Hematopoietic multipotent progenitor cell treated with erythropoietin and hydrocortisone succinate and interleukin-3 and kit ligand, for 6 days (in vitro differentiated cells): Measurements from ENCODE around the gene ITGAD.

ENCODE experiments used
- DNase-seq: peaks from one replicate; pipeline ENCODE4 v3.0.0-alpha.2; 2015

Gene ITGAD

DNA sequence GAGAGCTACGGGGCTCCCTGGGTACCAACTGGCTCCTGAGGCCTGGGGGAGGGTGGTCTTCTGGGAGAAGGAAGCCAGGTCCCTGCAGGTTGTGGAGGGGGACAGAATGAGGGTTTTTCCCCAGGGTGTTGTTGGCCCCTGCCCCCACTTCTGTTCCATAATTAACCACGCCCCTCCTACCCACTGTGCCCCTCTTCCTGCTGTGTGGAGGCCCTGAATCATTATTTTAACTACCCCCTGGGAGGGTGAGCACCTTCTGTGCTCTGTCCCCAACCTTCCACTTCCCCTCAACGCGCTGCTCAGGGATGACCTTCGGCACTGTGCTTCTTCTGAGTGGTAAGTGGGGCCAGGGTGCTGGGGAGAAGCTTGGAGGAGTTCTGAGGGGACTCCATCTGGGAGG, at the start of gene ITGAD:
Gene ITGAD (plus strand): TSS at position 280 of the 400 bp plus-strand sequence. CDS start 26 bp downstream, at position 306.
- DNase-seq: no peak

DNA sequence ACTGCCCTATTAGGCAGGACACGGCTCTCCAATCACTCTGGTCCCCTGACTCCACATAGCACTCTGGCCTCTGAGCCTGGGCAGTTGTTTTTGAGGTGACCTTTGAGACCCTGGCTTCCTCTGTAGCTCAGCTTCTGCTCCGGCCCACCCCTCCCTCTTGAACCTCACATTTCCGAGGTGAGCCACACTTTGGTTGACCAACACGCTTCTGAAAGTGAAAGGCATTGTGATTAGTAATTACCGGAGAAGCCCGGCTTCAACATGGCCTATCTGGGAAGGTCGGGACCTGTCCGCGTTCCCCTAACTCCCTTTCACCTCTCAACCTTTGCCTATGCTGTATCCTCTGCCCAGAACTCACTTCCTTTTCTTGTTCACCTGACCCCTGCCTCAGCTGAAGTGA, 48.4 kb upstream of the ITGAD start:
- DNase-seq: no peak

DNA sequence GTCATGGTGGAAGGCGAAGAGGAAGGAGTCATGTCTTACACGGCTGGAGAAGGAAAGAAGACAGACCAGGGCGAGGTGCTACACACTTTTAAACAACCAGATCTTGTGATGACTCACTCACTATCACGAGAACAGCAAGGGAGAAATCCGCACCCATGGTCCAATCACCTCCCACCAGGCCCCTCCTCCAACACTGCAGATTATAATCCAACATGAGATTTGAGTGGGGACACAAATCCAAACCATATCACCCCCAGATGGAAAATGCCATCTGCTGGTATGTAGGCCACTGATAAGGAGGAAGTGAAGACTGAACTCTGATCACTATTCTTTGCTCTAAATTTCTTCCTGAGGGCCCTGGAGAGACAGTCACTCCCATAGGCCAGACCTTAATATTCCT, 45.7 kb upstream of the ITGAD start:
- no peak for DNase-seq

DNA sequence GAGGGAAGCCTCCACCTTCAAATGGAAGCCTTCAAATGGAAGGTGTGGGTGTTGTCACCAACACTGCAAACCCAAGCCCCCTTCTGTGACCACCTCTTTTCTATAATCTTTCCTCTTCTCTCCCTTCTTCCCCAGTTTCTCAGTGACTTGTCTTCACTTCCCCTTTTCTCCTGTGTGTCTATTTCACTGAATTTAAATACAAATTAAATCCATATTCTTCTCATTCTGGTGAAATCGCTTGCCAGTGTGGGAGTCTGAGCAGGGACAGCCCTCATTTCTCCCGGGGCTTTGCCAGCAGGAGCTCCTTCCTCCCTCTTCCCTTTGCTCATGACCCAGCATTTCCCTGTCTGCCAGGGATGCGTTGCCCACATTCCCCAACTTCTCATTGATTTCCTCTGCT, 44.6 kb upstream of the ITGAD start:
- no peak for DNase-seq

DNA sequence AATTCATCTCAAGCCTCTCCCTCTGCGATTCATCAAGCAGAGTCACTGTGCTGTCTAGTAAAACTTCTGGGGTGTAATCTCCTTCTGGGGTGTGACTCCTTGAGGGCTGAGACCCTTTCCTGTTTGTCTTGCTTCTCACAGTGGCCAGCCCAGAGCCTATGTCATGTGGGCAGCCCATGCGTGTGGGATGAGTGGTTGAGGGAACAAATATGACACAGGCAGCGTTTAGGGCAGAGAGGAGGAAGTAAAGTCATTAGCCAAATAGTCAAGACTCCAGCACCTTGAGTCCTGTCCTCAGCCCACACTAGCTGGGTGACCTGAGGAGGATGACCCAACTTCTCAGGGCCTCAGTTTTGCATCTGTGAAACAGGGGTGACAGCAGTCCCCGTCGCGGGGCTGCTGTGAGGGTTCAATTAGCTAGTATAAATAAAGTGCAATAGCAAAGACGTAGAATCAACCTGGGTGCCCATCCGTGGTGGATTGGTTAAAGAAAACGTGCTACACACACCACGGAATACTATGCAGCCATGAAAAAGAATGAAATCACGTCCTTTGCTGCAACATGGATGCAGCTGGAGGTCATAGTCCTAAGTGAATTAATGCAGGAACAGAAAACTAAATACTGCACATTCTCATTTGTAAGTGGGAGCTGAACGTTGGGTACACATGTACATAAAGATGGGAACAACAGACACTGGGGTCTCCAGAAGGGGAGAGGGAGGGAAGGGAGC, 42.7 kb upstream of the ITGAD start:
- no peak for DNase-seq

DNA sequence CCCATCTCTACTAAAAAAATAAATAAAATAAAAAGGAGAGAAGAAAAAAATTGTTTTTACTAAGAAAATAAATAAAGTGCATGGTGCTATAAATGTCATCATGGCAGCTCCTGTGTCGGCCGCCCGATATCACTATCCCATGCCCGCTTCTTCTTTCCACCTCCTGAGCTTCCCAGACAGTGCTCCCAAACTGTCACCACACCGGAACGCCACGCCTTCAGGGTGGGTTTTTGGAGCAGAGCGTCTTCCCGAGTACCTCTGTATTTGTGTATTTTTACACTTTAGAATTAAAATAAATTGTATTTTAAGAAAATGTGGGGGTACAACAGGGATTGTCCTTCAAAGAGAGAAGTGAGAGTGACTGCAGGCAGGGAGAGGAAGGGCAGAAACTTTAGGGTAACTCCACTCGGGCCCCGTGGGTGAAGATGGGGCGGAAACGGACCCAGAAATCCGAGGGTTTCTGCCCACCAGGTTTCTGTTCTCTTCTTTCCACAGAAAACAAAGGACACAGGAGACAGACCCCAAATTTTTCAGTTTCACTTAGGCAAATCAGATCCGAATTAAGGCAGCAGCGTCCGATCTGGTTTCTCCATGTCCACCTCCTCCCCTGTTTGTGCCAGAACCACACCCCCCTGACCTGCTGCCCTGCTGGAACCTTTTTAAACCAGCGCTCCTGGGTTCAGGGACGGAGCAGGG, 41.7 kb upstream of the ITGAD start:
- DNase-seq: no peak

DNA sequence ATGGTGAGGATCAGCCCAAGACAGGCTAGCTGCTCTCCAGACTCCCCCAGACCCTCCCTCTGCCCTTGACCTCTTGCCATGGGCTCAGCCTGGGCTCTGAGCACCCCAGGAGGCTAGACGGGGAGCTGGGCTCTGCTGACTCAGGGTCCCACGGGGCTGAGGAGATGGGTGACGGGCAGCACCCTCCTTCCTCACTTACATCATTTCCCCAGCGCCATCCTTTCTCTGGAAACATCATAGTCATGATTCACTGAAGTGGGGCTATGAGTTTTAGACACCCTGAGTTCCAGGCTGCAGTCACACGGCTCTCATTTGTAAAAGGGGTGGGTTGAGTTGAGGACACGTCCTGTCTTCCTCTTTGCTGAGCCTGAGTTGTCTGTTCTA, 41.2 kb upstream of the ITGAD start:
- no peak for DNase-seq

DNA sequence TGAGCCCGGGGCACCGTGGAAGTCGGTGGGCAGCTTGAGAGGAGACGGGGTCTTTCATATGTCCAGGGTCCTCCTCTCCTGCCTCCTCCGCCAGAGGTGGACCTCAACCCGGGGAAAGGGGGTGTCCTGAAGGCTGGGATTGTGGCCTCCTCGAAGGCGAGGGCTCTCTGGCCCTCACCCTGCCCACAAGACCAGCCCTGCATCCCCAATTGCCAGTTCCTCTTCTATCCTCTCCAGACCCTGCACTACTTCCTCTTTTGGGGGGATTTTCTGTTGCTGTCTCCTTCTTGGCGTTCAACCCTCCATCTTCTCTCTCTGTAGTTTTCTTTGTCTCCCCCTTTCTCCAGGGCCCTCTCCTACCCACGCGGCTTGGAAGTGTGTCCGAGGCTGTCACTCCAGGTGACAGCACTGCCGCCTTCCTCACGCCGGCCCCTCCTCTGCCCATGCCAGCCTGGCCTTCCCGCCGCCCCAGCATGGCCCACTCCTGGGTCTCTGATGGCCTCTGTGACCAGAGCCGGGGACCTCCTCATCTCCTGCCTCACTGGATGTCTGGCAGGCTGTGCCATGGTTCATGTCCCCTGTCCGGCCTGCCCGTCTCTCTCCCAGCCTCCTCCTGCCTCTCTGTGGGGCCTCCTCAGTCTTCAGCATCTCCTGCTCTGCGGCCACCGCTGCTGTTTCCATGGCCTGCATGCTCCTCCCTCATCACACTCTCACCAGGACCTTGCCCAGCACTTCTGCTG, 40.6 kb upstream of the ITGAD start:
- DNase-seq: peak; percentile 66

DNA sequence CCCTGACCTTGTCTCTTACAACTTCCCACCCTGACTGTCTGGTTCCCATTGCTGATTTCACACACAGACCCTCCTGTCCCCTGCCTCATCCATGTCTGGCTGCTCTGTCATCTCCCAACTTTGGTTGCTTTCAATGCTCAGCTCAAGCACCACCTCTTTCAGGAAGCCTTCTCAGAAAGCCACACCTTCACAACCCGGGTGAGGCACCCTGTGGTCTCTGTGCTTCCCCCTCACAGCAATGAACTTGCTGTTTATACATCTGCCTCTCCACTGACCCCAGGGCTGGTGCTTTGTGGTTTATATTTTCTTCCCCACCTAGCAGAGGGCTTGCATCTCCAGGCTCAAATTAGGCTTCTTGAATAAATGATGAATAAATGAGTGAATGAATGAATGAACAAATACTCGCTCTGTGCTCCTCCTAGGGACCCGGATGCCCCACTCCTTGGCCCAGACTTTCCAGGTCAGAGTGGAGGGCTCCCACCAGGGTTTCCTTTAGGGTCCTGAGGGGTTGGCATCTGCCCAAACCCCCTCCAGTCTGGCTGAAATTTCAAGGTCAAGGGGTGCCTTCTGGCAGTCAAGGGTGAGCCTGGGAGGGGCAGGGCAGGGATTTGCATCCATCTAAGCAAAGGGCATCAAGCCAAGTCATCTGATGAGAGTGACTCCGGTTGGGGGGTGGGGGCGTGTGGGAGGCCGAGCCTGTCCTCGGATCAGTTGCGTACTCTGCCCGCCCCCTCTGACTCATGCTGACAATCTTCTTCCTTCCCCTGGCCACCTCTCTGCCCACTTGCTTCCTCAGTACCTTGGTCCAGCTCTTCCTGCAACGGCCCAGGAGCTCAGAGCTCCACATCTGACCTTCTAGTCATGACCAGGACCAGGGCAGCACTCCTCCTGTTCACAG, 38.5 kb upstream of the ITGAD start, which contains the start of gene ITGAX:
Gene ITGAX (plus strand): TSS at position 783 of the 898 bp plus-strand sequence. CDS start 79 bp downstream, at position 862.
- peak; percentile 67 for DNase-seq

DNA sequence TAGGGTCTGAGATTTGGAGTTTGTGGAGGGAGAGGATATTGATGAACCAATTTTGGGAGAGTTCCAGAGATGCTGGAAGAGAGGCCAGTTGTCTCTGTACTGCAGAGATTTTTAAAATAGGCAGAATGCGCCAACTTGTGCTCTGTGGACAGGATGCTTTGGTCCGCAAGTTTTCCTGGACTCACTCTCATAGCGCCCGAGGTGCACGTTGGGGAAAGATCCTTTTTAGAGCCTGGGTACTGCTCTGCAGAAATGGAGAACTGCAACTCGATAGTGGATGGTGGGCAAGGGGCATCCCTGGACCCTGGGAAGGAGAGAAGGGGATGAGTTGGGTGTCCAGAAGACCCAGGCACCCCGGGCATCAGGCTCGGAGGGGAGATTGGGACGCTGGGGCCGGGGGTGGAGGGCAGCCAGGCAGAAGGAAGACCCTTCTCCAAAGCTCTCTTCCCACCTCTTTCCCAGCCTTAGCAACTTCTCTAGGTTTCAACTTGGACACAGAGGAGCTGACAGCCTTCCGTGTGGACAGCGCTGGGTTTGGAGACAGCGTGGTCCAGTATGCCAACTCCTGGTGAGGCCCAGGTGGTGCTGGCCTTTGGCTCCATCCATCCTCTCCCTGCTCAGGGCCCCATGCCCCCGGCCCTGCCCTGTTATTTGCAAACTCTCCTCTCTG, 37.6 kb upstream of the ITGAD start:
- DNase-seq: no peak

DNA sequence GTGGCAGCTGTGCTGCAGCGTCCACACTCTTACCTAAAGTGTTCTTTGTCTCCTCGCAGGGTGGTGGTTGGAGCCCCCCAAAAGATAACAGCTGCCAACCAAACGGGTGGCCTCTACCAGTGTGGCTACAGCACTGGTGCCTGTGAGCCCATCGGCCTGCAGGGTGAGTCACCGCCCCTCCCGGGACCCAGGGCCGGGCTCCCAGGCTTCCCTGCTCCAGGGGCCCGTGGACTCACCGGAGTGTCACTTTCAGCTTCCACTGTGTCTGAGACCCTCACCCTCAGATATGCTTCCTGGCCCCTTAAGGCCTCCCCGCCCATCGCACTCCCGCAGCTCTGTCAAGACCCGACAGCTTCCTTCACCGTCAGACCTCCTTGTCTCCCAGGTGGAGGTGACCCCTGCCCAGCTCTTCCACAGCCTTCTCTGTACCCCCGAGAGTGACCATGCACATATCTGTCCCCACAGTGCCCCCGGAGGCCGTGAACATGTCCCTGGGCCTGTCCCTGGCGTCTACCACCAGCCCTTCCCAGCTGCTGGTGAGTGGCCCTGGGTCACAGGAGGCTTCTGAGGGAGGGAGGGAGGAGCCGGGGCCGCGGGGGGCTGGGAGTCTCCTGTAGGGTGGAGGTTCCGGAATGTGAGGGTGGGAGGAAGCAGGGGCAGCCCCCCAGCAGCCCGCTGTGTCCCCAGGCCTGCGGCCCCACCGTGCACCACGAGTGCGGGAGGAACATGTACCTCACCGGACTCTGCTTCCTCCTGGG, 36.4 kb upstream of the ITGAD start:
- no peak for DNase-seq

DNA sequence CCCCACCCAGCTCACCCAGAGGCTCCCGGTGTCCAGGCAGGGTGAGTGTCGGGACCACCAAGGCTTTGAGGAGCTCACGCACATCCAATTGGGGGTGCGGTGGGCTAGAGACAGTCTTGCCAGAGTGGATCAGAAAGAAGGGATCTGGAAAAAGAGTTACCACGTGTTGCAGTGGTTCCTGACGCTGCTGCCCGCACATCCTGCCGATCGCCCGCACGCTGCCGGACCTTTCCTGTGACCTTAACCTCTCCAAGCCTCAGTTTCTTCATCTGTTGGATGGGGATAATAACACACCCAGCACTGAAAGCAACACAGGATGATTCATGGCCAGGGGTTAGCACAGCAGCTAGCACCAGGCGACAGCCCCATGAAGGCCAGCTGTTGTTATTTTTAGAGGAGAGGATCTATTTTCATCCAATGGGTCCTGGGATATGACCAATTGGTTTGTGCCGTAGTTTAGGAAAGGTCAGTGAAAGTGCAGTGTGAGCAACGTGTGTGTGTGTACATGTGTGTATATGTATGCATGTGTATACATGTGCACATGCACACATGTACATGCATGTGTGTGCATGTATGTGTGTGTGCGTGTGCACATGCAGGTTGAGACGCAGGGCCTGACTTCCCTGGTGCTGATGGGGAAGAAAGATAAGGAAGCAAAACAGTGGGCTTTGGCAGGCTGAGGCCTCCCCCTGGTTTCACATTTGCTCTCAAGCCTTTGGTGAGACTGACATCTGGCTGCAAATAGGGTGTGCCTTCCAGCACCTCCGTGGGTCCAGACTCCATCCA, 35.6 kb upstream of the ITGAD start:
- DNase-seq: no peak

DNA sequence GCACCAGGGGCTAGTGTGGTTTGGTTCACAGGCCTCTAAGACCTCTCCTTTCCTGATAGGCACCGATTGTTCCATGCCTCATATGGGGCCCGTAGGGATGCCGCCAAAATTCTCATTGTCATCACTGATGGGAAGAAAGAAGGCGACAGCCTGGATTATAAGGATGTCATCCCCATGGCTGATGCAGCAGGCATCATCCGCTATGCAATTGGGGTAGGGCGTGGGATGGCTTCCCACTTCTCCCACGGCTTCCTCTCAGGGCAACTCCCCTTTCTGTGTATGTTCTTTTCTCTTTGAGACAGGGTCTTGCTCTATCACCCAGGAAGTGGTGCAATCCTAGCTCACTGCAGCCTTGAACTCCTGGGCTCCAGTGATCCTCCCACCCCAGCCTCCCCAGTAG, 32.9 kb upstream of the ITGAD start:
- no peak for DNase-seq

DNA sequence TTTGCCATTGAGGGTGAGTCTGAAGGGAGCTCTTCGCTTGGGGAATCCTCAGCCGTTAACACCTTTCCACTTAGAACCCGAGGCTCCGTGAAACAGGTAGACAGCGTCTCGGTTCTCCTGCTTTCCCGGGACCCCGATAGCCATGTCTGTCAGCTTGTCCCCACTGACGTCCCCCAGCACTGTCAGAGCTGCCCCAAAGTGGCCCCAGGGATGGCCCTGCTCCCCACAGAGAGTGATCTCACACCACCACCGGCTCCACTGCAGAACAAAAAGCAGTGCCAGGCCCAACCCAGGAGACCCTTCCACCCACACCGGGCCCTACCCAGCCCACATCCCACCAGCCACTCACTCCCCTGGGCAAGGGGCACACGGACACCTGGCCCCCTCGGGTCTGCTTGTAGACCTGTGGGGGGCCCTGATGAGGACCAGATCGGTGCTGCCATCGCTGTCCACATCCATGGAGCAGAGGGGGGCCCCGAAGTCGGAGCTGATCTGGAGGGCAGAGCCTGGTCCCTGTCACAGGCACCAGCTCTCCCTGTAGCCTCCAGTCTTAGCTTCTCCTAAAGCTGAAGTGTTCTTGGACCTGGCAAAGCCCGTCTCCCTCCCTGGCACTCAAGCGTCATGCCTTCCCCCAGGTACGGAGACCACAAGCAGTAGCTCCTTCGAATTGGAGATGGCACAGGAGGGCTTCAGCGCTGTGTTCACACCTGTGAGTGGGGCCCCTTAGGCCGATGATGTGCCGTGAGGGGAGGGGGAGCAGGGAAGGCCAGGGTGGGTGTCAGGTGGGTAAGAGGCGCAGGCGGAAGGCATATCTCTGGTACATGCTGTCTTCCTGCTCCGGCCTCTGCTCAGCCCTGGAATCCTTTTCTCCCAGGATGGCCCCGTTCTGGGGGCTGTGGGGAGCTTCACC, 31.7 kb upstream of the ITGAD start:
- DNase-seq: no peak

DNA sequence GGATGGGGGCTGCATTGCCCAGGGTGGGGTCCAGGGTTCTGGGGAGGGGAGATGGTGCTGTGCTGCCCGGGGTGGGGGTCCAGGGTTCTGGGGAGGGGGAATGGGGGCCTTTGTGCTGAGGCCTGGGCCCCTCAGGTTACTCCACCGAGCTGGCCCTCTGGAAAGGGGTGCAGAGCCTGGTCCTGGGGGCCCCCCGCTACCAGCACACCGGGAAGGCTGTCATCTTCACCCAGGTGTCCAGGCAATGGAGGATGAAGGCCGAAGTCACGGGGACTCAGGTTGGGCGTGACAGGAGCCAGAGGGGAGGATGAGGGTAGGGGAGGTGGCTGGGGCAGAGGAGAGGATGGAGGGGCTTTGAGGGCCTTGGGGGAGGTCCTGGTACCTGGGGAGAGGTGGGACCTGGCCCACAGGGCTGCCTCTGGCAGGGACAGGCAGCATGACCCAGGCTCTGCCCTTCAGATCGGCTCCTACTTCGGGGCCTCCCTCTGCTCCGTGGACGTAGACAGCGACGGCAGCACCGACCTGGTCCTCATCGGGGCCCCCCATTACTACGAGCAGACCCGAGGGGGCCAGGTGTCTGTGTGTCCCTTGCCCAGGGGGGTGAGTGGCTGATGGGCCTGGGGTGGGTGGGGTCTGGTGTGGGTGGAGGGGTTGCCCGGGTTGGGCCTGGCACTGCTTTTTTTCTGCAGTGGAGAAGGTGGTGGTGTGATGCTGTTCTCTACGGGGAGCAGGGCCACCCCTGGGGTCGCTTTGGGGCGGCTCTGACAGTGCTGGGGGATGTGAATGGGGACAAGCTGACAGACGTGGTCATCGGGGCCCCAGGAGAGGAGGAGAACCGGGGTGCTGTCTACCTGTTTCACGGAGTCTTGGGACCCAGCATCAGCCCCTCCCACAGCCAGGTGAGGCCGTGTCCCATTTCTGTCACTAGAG, 30.4 kb upstream of the ITGAD start:
- no peak for DNase-seq

DNA sequence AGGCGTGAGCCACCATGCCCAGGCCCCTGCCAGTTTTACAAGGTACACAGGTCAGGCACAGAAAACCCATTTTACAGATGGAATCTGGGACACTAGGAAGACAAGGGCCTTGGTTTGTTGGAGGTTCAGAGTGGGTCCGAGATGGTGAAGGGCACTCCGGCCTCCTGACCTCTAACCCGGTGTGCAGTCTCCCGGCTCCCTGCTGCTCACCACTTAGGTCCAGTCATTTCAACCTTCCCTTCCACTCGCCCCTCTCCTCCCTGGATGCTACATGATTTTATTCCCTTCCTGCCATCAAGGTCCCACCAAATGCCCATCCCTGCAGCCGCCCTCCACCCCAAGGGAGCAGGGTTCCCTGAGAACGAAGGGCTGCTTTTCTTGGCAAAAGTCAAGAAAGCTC, 29.4 kb upstream of the ITGAD start:
- DNase-seq: no peak

DNA sequence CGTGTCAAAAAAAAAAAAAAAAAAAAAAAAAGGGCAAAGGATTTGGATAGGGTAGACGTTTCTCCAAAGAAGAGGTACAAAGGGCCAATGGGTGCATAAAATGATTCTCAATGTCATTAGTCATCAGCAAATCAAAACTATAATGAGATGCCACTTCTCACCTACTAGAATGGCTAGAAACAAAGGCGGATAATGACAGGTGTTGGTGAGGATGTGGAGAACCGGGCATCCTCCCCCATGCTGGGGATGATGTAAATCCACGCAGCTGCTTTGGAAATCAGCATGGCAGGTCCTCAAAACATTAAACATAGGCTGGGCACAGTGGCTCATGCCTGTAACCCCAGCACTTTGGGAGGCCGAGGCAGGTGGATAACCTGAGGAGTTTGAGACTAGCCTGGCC, 28.7 kb upstream of the ITGAD start:
- no peak for DNase-seq

DNA sequence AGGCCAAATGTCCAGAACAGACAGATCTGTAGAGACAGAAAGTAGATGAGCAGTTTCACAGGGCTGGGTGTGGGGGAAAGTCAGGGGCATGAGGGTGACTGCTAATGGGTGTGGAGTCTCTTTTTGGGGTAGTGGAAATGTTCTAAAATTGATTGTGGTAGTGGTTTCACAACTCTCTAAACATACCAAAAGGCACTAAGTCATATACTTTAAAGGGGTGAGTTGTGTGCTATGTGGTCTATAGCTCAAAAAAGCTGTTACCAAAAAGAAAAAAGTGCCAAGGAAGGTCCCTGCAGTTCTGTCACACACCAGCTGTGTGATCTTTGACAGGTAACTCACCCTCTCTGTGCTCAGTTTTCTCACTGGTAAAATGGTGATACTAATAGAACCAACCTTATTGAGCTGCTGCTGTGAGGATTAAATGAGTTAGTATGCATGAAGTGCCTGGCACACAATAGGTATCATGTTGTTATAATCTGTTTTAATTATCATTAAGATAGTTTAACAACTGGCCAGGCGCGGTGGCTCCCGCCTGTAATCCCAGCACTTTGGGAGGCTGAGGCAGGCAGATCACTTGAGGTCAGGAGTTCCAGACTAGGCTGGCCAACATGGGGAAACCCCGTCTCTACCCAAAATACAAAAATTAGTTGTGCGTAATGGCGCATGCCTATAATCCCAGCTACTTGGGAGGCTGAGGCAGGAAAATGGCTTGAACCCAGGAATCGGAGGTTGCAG, 27.8 kb upstream of the ITGAD start:
- DNase-seq: no peak
